Rectal smooth muscle tissue (tissue), 1 donor: Measurements from ENCODE around the gene CDC6.

Source experiments
- H3K27ac ChIP-seq: one replicate; pipeline ENCODE4 v1.7.0; 2013; ENCODE audit warnings: low read depth, low read length, inconsistent platforms
- H3K27me3 ChIP-seq: one replicate; pipeline ENCODE4 v1.7.0; 2013; ENCODE audit warnings: low read length; ENCODE audit not compliant: control insufficient read depth, insufficient read depth
- H3K36me3 ChIP-seq: one replicate; pipeline ENCODE4 v1.7.0; 2013; ENCODE audit warnings: low read length; ENCODE audit not compliant: control insufficient read depth, insufficient read depth
- H3K4me1 ChIP-seq: one replicate; pipeline ENCODE4 v1.7.0; 2013; ENCODE audit warnings: low read length; ENCODE audit not compliant: control insufficient read depth, insufficient read depth
- H3K4me3 ChIP-seq: one replicate; pipeline ENCODE4 v1.7.0; 2013; ENCODE audit warnings: low read length
- H3K9ac ChIP-seq: one replicate; pipeline ENCODE4 v1.7.0; 2013; ENCODE audit warnings: low read length

CDC6 gene

DNA sequence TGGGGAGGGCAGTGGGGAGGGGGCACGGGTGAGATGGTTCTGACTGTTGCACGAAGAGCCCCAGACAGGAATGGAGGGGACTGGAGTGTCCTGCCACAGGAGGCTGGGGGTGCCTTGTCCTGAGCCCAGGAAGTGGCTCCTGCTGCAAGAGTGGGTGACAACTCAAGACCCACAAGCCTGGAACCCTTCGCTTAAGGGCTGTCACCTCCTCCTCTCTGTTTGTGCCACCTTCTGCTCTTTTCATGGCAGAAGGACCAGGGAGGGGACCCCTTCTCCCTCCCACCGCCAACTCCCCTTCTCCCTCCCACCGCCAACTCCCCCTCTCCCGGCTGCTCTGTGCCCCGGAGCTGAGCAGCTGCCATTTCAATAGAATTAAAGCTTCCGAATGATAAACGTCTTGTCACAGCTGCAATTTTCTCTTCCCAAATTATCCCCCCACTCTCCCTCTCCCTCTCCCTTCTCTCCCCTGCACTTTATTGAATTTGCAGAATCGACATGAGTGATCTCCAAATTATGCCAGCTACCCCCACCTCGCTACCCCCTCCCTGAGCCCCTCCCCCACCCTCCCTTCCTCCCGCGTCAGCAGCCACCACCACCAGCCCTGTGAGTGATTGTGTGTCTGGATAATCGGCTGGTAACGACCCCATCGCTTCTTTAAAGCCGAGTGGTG lies 63.1 kb downstream of the CDC6 start:
- Histone ChIP-seq H3K36me3 (peaks cover 26% of the 10 kb centered on the region), H3K4me1 (peaks cover 50% of the 10 kb centered on the region), H3K27me3 (no peaks in the 10 kb centered on the region), H3K4me3 (no peak overlapping the region), H3K9ac (no peak overlapping the region), H3K27ac (no peak overlapping the region)

DNA sequence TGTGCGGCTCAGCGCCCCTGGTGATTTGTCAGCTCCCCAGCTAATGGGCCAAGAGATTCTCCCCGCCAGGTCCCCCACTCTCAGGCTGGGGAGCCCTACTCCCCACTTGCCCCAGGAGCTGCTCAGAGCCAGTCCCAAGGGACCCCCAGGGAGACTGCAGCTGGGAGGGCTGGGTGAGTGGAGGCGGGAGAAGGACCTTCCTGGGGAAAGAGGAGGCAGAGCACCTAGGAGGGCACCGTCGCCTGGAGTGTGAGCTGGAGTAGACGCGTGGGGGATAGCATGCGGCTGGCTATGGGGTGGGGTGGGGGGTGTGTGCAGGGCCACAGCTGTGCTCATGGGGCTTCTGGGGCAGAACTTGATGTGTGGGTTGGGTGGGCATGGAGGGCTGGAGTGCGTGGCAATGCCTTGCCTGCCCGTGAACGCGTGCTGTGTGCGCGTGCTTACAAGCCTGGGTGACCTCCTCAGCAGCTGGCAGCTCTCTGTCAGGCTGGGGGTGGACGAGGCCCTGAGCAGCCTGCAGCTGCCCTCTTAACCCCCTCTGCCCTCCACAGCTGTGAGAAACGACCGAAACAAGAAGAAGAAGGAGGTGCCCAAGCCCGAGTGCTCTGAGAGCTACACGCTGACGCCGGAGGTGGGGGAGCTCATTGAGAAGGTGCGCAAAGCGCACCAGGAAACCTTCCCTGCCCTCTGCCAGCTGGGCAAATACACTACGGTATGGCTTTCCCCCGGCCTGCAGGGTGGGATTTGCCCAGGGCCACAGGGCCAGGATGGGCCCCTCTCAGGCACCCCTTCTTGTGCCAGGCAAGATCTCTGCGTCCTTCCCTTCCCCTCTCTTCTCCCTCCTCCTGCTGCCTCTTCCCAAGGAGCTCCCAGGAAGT lies 63.9 kb downstream of the CDC6 start:
- Histone ChIP-seq H3K36me3 (peaks cover 26% of the 10 kb centered on the region), H3K27me3 (no peaks in the 10 kb centered on the region), H3K27ac (no peak overlapping the region), H3K4me3 (no peak overlapping the region), H3K4me1 (peaks cover 44% of the 10 kb centered on the region), H3K9ac (no peak overlapping the region)

DNA sequence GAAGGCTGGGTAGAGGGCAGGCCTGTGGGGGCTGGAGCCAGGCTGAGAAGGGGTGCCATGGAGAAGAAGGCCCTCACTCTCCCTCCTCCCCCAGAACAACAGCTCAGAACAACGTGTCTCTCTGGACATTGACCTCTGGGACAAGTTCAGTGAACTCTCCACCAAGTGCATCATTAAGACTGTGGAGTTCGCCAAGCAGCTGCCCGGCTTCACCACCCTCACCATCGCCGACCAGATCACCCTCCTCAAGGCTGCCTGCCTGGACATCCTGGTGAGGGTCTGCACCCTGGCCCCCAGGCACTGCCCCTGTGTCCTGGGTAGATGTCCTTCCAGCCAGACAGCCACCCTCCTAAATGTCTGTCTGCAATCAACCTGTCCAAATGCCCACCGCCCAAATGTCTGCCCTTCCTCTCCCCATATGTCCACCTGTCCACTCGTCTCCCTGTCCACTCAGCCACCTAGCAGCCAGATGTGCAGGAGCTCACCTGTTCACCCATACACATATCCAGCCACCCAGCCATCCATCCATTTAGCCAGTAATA lies 64.6 kb downstream of the CDC6 start:
- H3K36me3 ChIP-seq = peaks cover 26% of the 10 kb centered on the region
- no peaks in the 10 kb centered on the region for H3K27me3 ChIP-seq
- H3K9ac ChIP-seq = no peak overlapping the region
- peaks cover 37% of the 10 kb centered on the region for H3K4me1 ChIP-seq
- H3K4me3 ChIP-seq = no peak overlapping the region
- no peak overlapping the region for H3K27ac ChIP-seq

GRCh38 chr17:40352779-40353394 lies 65.2 kb downstream of the CDC6 start:
- Histone ChIP-seq H3K4me3 (no peak overlapping the region), H3K36me3 (peaks cover 26% of the 10 kb centered on the region), H3K27me3 (no peaks in the 10 kb centered on the region), H3K4me1 (peaks cover 33% of the 10 kb centered on the region), H3K9ac (no peak overlapping the region), H3K27ac (no peak overlapping the region)
